MM.1S (cell line): ENCODE data around the gene PRL.

Experiments
- DNase-seq: peaks from one replicate; pipeline ENCODE4 v3.0.0-alpha.2; 2015
- H2AFZ ChIP-seq: fragments of 300-600 bp; sonication (generic); 2 replicates; pipeline ENCODE4 v1.6.0; 2016; ENCODE audit warnings: antibody characterized with exemption, low read length
- H3F3A ChIP-seq: fragments of 300-600 bp; sonication (generic); 2 replicates; pipeline ENCODE4 v1.6.1; 2016; ENCODE audit warnings: mild to moderate bottlenecking, antibody characterized with exemption, low read length, moderate library complexity, mixed read lengths; ENCODE audit not compliant: insufficient read depth
- H3K27ac ChIP-seq: fragments of 300-600 bp; sonication (generic); 2 replicates; pipeline ENCODE4 v1.5.1; 2016; ENCODE audit warnings: mild to moderate bottlenecking, low read length
- H3K27me3 ChIP-seq: fragments of 300-600 bp; sonication (generic); replicated peaks from 2 replicates; pipeline ENCODE4 v1.6.0; 2016; ENCODE audit warnings: low read length; ENCODE audit not compliant: insufficient read depth
- H3K36me3 ChIP-seq: fragments of 300-600 bp; sonication (generic); replicated peaks from 2 replicates; pipeline ENCODE4 v1.6.1; 2016; ENCODE audit warnings: mild to moderate bottlenecking, low read length, mixed read lengths; ENCODE audit not compliant: insufficient read depth
- H3K4me1 ChIP-seq: fragments of 300-600 bp; sonication (generic); 2 replicates; pipeline ENCODE4 v1.6.1; 2016; ENCODE audit warnings: low read length, mixed read lengths
- H3K4me2 ChIP-seq: fragments of 300-600 bp; sonication (generic); 2 replicates; pipeline ENCODE4 v1.6.0; 2016; ENCODE audit warnings: low read depth, low read length
- H3K4me3 ChIP-seq: fragments of 300-600 bp; sonication (generic); 2 replicates; pipeline ENCODE4 v1.5.1; 2016; ENCODE audit warnings: low read length, mixed read lengths
- H3K79me2 ChIP-seq: fragments of 300-600 bp; sonication (generic); 2 replicates; pipeline ENCODE4 v1.6.1; 2016; ENCODE audit warnings: mixed run types, low read length, mixed read lengths
- H3K9ac ChIP-seq: fragments of 300-600 bp; sonication (generic); 2 replicates; pipeline ENCODE4 v1.6.1; 2016; ENCODE audit warnings: low read length, mixed read lengths
- H3K9me2 ChIP-seq: fragments of 300-600 bp; sonication (generic); replicated peaks from 2 replicates; pipeline ENCODE4 v1.6.1; 2016; ENCODE audit warnings: mild to moderate bottlenecking, low read length, mixed read lengths; ENCODE audit not compliant: insufficient read depth
- H3K9me3 ChIP-seq: fragments of 300-600 bp; sonication (generic); replicated peaks from 2 replicates; pipeline ENCODE4 v1.6.1; 2016; ENCODE audit warnings: mild to moderate bottlenecking, low read length, mixed read lengths; ENCODE audit not compliant: insufficient read depth
- H4K20me1 ChIP-seq: fragments of 300-600 bp; sonication (generic); 2 replicates; pipeline ENCODE4 v1.6.1; 2016; ENCODE audit warnings: mild to moderate bottlenecking, low read length, moderate library complexity, mixed read lengths; ENCODE audit not compliant: insufficient read depth
- EZH2 ChIP-seq: fragments of 300-600 bp; sonication (generic); optimal IDR thresholded peaks from 2 replicates; pipeline ENCODE3; 2017; ENCODE audit warnings: low read depth, mild to moderate bottlenecking, antibody characterized with exemption, low read length, mixed read lengths
- EZH2phosphoT487 ChIP-seq: fragments of 300-600 bp; sonication (generic); IDR thresholded peaks from 2 replicates; pipeline ENCODE4 v1.6.1; 2018; ENCODE audit warnings: antibody characterized with exemption, low read length
- TF ChIP-seq, protein P1 (sequence below): fragments of 300-600 bp; sonication (generic); IDR thresholded peaks from 2 replicates; pipeline ENCODE4 v1.5.1; 2016; ENCODE audit warnings: antibody characterized with exemption, low read length, mixed read lengths

The PRL gene

DNA sequence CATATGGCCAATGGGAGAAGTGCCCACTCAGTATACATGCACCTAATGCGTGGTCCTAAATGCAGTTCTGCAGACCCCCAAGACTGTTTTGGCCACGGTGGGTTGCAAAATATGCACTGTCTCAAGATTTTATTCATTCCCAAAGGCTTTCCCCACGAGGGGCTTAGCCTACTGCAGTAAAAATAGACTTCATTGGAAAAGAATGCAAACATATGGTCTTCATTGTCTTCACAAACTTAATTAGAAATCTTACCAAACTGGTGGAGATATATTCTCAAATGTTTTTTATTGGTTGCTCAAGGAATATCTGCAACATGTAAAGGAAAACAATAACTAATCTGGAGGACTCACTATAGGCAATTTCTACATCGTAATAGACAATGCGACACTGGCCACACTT lies 31.6 kb upstream of the PRL start:
- H3K4me1 ChIP-seq = no peaks in the 10 kb centered on the region
- no peak for TF ChIP-seq EZH2
- TF ChIP-seq, protein P1, sequence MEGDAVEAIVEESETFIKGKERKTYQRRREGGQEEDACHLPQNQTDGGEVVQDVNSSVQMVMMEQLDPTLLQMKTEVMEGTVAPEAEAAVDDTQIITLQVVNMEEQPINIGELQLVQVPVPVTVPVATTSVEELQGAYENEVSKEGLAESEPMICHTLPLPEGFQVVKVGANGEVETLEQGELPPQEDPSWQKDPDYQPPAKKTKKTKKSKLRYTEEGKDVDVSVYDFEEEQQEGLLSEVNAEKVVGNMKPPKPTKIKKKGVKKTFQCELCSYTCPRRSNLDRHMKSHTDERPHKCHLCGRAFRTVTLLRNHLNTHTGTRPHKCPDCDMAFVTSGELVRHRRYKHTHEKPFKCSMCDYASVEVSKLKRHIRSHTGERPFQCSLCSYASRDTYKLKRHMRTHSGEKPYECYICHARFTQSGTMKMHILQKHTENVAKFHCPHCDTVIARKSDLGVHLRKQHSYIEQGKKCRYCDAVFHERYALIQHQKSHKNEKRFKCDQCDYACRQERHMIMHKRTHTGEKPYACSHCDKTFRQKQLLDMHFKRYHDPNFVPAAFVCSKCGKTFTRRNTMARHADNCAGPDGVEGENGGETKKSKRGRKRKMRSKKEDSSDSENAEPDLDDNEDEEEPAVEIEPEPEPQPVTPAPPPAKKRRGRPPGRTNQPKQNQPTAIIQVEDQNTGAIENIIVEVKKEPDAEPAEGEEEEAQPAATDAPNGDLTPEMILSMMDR = no peak
- no peak for TF ChIP-seq EZH2phosphoT487
- no peak overlapping the region for H3K4me3 ChIP-seq
- H3K9ac ChIP-seq = no peak overlapping the region
- no peak overlapping the region for H3K27ac ChIP-seq
- H3K4me2 ChIP-seq = no peak overlapping the region
- no peaks in the 10 kb centered on the region for H3F3A ChIP-seq
- H3K36me3 ChIP-seq = no peaks in the 10 kb centered on the region
- no peaks in the 10 kb centered on the region for H3K79me2 ChIP-seq
- H4K20me1 ChIP-seq = no peaks in the 10 kb centered on the region
- H3K27me3 ChIP-seq = no peaks in the 10 kb centered on the region
- no peak for DNase-seq
- H2AFZ ChIP-seq = no peak overlapping the region
- no peaks in the 10 kb centered on the region for H3K9me3 ChIP-seq
- no peaks in the 10 kb centered on the region for H3K9me2 ChIP-seq

- TF ChIP-seq EZH2 (no peak), EZH2phosphoT487 (no peak)
- TF ChIP-seq, protein P1 = no peak
- Histone ChIP-seq H3F3A (no peaks in the 10 kb centered on the region), H3K79me2 (no peaks in the 10 kb centered on the region), H3K4me1 (peaks cover 2% of the 10 kb centered on the region), H3K9me3 (no peaks in the 10 kb centered on the region), H3K27ac (no peak overlapping the region), H2AFZ (no peak overlapping the region), H3K4me3 (no peak overlapping the region), H3K36me3 (no peaks in the 10 kb centered on the region), H3K4me2 (no peak overlapping the region), H3K27me3 (no peaks in the 10 kb centered on the region), H3K9ac (no peak overlapping the region), H4K20me1 (no peaks in the 10 kb centered on the region), H3K9me2 (no peaks in the 10 kb centered on the region)
- DNase-seq = no peak
These were observed 31.0 kb upstream of the PRL start for GRCh38 chr6:22327881-22328280.

DNA sequence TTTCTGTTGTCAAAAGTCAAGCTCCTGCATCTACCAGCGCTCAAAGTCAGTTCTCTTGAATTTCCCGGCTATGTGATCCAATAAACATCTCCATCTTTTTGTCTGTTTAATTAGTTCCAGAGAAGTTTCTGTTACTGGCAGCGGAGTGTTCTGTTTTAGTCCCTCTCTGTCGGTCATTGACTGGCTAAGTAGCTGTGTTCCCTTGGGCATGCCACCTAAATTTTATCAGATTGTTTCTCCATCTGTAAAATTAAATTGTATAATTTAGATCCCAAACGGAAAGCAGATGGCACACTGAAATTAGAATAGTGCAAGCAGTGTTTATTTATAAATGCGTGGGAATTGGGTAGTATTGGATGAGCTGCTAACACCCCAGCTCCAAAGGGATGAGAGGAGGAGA lies 29.7 kb upstream of the PRL start:
- no peak for DNase-seq
- TF ChIP-seq EZH2 = no peak
- TF ChIP-seq, protein P1 = no peak
- TF ChIP-seq EZH2phosphoT487 = no peak
- no peaks in the 10 kb centered on the region for H3K9me3 ChIP-seq
- H3K4me1 ChIP-seq = peaks cover 12% of the 10 kb centered on the region
- H3K27me3 ChIP-seq = no peaks in the 10 kb centered on the region
- no peaks in the 10 kb centered on the region for H3K36me3 ChIP-seq
- H2AFZ ChIP-seq = no peak overlapping the region
- H3K9ac ChIP-seq = no peak overlapping the region
- no peak overlapping the region for H3K27ac ChIP-seq
- H3K4me2 ChIP-seq = no peak overlapping the region
- no peaks in the 10 kb centered on the region for H3K79me2 ChIP-seq
- no peaks in the 10 kb centered on the region for H3K9me2 ChIP-seq
- no peak overlapping the region for H3K4me3 ChIP-seq
- no peaks in the 10 kb centered on the region for H3F3A ChIP-seq
- H4K20me1 ChIP-seq = no peaks in the 10 kb centered on the region

GRCh38 chr6:22325481-22325880 lies 28.6 kb upstream of the PRL start:
- Histone ChIP-seq H3K4me1 (peaks cover 18% of the 10 kb centered on the region), H3K79me2 (no peaks in the 10 kb centered on the region), H4K20me1 (no peaks in the 10 kb centered on the region), H3K36me3 (no peaks in the 10 kb centered on the region), H3K9ac (no peak overlapping the region), H3K4me3 (no peak overlapping the region), H3K27ac (no peak overlapping the region), H3K9me3 (no peaks in the 10 kb centered on the region), H2AFZ (no peak overlapping the region), H3K4me2 (no peak overlapping the region), H3F3A (no peaks in the 10 kb centered on the region), H3K27me3 (no peaks in the 10 kb centered on the region), H3K9me2 (no peaks in the 10 kb centered on the region)
- no peak for TF ChIP-seq EZH2phosphoT487
- no peak for TF ChIP-seq EZH2
- TF ChIP-seq, protein P1 = no peak
- no peak for DNase-seq
